Gastroesophageal sphincter (tissue), 3 donors: Measurements from ENCODE around the gene IP6K2.

Experiments
- CTCF ChIP-seq, 4 experiments: fragments of 200-600 bp in 2 of 4; fragments of 450-650 bp in 2 of 4; sonication (generic) in 1 of 4; IDR thresholded peaks; one replicate each; pipeline ENCODE4 v1.5.1; 2017 to 2019; ENCODE audit warnings: antibody characterized with exemption in 4 of 4, mild to moderate bottlenecking in 2 of 4, moderate library complexity in 2 of 4
- EP300 ChIP-seq: sonication (generic); formaldehyde crosslinking; IDR thresholded peaks from one replicate; pipeline ENCODE4 v1.6.1; 2017; ENCODE audit warnings: antibody characterized with exemption, mild to moderate bottlenecking
- POLR2A ChIP-seq, 2 donors: fragments of 450-650 bp; IDR thresholded peaks; one replicate each; pipeline ENCODE4 v1.6.1; 2017; ENCODE audit warnings: antibody characterized with exemption in 2 of 2, mild to moderate bottlenecking in 2 of 2, moderate library complexity in 1 of 2
- POLR2AphosphoS5 ChIP-seq: sonication (generic); formaldehyde crosslinking; IDR thresholded peaks from one replicate; pipeline ENCODE4 v1.6.1; 2017; ENCODE audit warnings: antibody characterized with exemption

DNA sequence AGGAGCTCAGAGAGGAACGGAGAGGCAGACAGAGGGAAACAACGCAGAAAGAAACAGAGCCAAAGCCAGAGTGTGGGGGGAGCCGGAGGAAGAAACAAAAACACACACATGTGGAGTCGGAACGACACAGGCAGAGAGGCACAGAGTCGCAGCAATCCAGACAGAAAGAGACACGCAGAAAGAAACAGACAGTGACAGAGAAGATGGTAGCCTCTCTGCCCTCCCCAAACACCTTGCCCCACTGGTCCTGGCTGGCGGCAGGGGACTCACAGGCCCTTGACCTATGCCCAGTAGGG lies 33.0 kb downstream of the IP6K2 start:
- TF ChIP-seq CTCF (IDR thresholded peaks at IDR 0.05) (no peak), POLR2A (IDR thresholded peaks at IDR 0.05) (no peak), POLR2AphosphoS5 (no peak), EP300 (no peak)
